Ishikawa (cell line): ENCODE results near the gene DCAF5.

Experiments
- CEBPB ChIP-seq: IDR thresholded peaks from 2 replicates; pipeline ENCODE4 v1.6.1; 2012
- CREB1 ChIP-seq: IDR thresholded peaks from 2 replicates; pipeline ENCODE4 v1.6.1; 2012; ENCODE audit warnings: low read depth
- EGR1 ChIP-seq: IDR thresholded peaks from 2 replicates; pipeline ENCODE4 v1.6.1; 2012
- EP300 ChIP-seq: IDR thresholded peaks from 2 replicates; pipeline ENCODE4 v1.6.1; 2012; ENCODE audit warnings: borderline replicate concordance
- FOXM1 ChIP-seq: IDR thresholded peaks from 2 replicates; pipeline ENCODE4 v1.6.1; 2012; ENCODE audit warnings: low read depth, borderline replicate concordance
- NFIC ChIP-seq: IDR thresholded peaks from 2 replicates; pipeline ENCODE4 v1.6.1; 2012
- RAD21 ChIP-seq: IDR thresholded peaks from 2 replicates; pipeline ENCODE4 v1.6.1; 2012; ENCODE audit warnings: low read depth
- TAF1 ChIP-seq: IDR thresholded peaks from 2 replicates; pipeline ENCODE4 v1.6.1; 2012; ENCODE audit warnings: low read depth, mild to moderate bottlenecking
- TCF12 ChIP-seq: IDR thresholded peaks from 2 replicates; pipeline ENCODE4 v1.6.1; 2012; ENCODE audit warnings: low read depth
- TEAD4 ChIP-seq: IDR thresholded peaks from 2 replicates; pipeline ENCODE4 v1.6.1; 2012
- YY1 ChIP-seq: IDR thresholded peaks from 2 replicates; pipeline ENCODE4 v1.6.1; 2012; ENCODE audit warnings: low read depth
- ZBTB7A ChIP-seq: IDR thresholded peaks from 2 replicates; pipeline ENCODE4 v1.6.1; 2012; ENCODE audit warnings: low read depth
- TF ChIP-seq, protein P1 (sequence below): IDR thresholded peaks from 2 replicates; pipeline ENCODE4 v1.6.1; 2012
- TF ChIP-seq, protein P2 (sequence below): IDR thresholded peaks from 2 replicates; pipeline ENCODE4 v1.6.1; 2012; ENCODE audit warnings: low read depth, mild to moderate bottlenecking
- TF ChIP-seq, protein P3 (sequence below): IDR thresholded peaks from 2 replicates; pipeline ENCODE4 v1.6.1; 2012

The DCAF5 gene

DNA sequence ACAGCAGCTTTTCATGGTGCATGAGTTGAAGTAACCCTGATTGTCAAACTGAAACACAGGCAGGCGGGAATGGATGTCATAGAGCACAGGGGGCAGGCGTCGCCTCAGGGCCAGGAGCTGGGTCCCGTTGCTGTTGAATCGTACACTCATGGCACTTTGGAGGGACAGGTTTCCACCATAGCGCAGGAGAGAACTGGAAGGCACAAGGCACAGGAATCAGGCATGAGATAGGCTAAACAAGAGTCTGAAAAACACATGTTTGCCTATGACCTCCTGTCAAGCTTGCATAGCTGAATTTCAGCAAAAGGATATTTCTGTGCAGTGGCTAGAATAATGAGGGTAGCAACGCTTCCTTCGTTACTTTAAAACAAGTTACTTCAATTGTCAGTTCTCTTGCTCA lies 61.2 kb downstream of the DCAF5 start:
- TF ChIP-seq ZBTB7A (no peak), FOXM1 (no peak), EP300 (no peak), TAF1 (no peak), TCF12 (no peak), CEBPB (no peak), EGR1 (no peak), YY1 (no peak), RAD21 (no peak), CREB1 (no peak), NFIC (no peak), TEAD4 (no peak)
- TF ChIP-seq, protein P1, sequence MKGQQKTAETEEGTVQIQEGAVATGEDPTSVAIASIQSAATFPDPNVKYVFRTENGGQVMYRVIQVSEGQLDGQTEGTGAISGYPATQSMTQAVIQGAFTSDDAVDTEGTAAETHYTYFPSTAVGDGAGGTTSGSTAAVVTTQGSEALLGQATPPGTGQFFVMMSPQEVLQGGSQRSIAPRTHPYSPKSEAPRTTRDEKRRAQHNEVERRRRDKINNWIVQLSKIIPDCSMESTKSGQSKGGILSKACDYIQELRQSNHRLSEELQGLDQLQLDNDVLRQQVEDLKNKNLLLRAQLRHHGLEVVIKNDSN: no peak
- TF ChIP-seq, protein P2, sequence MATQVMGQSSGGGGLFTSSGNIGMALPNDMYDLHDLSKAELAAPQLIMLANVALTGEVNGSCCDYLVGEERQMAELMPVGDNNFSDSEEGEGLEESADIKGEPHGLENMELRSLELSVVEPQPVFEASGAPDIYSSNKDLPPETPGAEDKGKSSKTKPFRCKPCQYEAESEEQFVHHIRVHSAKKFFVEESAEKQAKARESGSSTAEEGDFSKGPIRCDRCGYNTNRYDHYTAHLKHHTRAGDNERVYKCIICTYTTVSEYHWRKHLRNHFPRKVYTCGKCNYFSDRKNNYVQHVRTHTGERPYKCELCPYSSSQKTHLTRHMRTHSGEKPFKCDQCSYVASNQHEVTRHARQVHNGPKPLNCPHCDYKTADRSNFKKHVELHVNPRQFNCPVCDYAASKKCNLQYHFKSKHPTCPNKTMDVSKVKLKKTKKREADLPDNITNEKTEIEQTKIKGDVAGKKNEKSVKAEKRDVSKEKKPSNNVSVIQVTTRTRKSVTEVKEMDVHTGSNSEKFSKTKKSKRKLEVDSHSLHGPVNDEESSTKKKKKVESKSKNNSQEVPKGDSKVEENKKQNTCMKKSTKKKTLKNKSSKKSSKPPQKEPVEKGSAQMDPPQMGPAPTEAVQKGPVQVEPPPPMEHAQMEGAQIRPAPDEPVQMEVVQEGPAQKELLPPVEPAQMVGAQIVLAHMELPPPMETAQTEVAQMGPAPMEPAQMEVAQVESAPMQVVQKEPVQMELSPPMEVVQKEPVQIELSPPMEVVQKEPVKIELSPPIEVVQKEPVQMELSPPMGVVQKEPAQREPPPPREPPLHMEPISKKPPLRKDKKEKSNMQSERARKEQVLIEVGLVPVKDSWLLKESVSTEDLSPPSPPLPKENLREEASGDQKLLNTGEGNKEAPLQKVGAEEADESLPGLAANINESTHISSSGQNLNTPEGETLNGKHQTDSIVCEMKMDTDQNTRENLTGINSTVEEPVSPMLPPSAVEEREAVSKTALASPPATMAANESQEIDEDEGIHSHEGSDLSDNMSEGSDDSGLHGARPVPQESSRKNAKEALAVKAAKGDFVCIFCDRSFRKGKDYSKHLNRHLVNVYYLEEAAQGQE: no peak
- TF ChIP-seq, protein P3, sequence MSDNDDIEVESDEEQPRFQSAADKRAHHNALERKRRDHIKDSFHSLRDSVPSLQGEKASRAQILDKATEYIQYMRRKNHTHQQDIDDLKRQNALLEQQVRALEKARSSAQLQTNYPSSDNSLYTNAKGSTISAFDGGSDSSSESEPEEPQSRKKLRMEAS: no peak

DNA sequence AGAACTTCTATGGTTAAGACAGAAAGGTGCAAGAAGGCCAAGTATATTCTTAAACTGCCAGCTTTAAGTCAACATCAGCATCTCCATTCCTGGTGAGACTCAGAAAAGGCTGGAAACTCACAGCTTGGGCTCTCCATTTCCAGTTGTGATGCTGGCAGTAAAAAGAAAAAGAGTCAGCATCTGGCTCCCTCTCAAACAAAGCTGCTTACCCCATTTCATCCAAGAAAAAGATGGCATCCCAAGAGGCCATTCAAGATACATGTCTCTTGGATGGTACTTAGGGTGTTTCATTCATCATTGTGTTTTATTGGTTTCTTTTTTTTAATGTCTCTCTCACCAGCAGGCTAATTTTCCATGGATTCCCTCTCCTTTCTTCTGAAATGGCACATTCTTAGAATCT lies 61.9 kb downstream of the DCAF5 start:
- TF ChIP-seq FOXM1 (no peak), EP300 (no peak), EGR1 (no peak), ZBTB7A (no peak)

DNA sequence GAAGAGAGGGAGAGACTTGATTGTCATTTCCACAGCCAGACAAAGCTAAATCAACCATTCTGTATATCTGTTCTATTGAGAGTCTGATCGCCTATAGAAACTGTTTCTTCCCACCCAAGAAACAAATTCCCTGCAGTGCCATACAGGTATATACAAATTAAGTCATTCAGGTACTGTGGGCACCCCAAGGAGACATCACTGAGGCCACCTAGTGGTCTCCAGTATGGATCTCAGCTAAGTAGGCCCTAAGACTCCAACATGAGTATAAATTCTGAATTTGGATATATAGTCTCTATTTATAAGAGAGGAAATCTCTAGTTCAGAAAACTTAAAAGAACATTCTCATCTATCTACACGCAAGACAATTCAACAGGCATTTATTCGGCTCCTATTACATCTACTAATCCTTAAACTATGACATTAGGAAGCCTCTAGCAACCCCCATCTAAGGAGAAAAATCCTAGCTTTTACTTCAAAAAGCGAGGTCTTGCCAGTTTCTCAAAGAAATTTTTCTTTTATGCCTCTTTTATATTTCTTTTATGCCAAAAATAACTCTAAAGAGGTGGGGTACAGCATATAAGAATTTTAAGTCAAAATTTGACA lies 62.6 kb downstream of the DCAF5 start:
- TF ChIP-seq CEBPB (no peak), EGR1 (no peak), RAD21 (peak; percentile 85), TAF1 (no peak), CREB1 (no peak)

DNA sequence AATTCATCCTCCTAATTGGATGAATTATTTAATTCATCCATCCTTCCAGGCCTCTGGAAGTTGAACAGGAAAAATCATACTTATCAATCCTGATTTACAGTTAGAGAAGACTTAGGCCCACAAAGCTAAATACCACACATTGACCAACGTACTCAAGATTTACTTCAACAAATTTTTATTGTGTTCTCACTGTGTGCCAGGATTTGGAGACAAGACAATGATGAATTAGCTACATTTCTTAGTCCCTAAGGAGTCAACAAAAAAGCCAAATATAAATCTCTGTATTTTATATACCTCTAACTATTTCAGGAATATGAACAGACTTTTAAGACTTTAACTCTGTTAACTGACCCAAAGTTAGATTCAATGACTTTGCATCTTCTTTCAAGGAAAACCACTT lies 63.9 kb downstream of the DCAF5 start:
- TF ChIP-seq, protein P3: no peak
- TF ChIP-seq CREB1: no peak
- no peak for TF ChIP-seq TAF1
- no peak for TF ChIP-seq TEAD4
- TF ChIP-seq CEBPB: no peak
- TF ChIP-seq, protein P1: no peak
- no peak for TF ChIP-seq YY1
- no peak for TF ChIP-seq RAD21
- TF ChIP-seq TCF12: no peak
- no peak for TF ChIP-seq ZBTB7A
- no peak for TF ChIP-seq EP300
- TF ChIP-seq FOXM1: no peak
- TF ChIP-seq, protein P2: no peak
- TF ChIP-seq EGR1: no peak
- TF ChIP-seq NFIC: no peak

DNA sequence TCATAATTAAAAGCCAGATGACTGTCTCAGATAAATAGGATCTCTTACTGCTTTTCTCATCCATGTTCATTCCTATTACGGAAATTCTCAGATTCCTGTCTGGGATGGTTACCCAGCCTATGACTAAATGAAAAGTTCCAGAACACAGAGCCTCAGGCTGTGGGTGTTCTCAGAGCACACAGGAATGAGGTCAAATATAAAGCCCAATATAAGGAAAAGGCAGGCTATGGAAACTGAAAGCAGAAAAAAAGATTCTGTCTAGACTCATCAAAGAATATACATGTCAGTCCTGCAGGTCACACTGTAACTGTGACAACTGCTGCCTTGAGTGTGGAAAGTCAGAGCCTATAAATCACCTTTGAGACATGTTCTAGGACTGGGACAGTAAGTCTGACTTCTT lies 64.3 kb downstream of the DCAF5 start:
- TF ChIP-seq TCF12: no peak
- TF ChIP-seq, protein P3: no peak
- no peak for TF ChIP-seq NFIC
- no peak for TF ChIP-seq CREB1
- TF ChIP-seq YY1: no peak
- TF ChIP-seq, protein P1: no peak
- TF ChIP-seq RAD21: no peak
- TF ChIP-seq EP300: no peak
- TF ChIP-seq EGR1: no peak
